DND-41 (cell line): ENCODE measurements around the gene NENF.

Experiments
- EZH2 ChIP-seq: IDR thresholded peaks from 3 replicates; pipeline ENCODE4 v1.6.1; 2012; ENCODE audit warnings: borderline replicate concordance, low read depth, mild to moderate bottlenecking, moderate library complexity, low read length, inconsistent platforms; ENCODE audit not compliant: severe bottlenecking
- TF ChIP-seq, protein P1 (sequence below): IDR thresholded peaks from 2 replicates; pipeline ENCODE4 v1.5.1; 2012; ENCODE audit warnings: borderline replicate concordance, low read length, moderate library complexity, mild to moderate bottlenecking; ENCODE audit not compliant: poor library complexity, severe bottlenecking; ENCODE audit errors: extremely low read depth

DNA sequence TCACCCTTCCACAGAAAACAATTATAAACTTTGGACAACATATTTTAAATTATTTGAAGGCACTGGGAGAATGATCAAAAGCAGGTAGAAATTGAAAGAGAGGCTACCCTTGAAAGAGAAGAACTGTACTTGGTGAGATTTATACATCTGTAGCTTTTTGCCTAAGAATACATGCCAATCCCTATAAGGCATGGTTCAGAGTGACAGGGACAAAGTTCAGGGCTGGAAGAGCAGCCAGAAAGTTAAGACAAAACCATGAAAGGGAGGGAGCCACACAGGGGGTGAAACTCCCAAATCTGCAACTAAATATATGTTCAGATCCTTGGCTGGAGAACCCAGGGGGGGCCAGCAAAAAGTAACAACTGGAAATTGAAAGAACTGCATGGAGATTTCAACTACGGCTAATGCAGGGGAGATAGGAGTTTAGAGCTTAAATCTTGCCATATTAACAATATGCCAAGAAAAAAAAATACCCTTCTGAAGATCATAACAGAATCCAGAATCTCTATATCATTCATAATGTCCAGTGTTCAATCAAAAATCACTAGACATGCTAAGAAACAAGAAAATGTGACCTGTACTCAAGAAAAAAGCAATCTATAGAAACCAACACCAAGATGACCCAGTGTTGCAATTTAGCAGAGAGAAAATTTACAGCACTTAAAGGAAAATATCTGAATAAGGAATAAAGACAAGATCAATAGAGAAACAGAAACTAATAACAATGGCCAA, 43.6 kb upstream of the NENF start:
- TF ChIP-seq, protein P1, sequence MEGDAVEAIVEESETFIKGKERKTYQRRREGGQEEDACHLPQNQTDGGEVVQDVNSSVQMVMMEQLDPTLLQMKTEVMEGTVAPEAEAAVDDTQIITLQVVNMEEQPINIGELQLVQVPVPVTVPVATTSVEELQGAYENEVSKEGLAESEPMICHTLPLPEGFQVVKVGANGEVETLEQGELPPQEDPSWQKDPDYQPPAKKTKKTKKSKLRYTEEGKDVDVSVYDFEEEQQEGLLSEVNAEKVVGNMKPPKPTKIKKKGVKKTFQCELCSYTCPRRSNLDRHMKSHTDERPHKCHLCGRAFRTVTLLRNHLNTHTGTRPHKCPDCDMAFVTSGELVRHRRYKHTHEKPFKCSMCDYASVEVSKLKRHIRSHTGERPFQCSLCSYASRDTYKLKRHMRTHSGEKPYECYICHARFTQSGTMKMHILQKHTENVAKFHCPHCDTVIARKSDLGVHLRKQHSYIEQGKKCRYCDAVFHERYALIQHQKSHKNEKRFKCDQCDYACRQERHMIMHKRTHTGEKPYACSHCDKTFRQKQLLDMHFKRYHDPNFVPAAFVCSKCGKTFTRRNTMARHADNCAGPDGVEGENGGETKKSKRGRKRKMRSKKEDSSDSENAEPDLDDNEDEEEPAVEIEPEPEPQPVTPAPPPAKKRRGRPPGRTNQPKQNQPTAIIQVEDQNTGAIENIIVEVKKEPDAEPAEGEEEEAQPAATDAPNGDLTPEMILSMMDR: no peak
- no peak for TF ChIP-seq EZH2
